ENCODE data around the gene SH3GLB1.
"Not testable (repeated sequence)": the region's sequence is repeated elsewhere in the genome, so short reads cannot be mapped to it uniquely, and the experiment has no call there.

Gene SH3GLB1

DNA sequence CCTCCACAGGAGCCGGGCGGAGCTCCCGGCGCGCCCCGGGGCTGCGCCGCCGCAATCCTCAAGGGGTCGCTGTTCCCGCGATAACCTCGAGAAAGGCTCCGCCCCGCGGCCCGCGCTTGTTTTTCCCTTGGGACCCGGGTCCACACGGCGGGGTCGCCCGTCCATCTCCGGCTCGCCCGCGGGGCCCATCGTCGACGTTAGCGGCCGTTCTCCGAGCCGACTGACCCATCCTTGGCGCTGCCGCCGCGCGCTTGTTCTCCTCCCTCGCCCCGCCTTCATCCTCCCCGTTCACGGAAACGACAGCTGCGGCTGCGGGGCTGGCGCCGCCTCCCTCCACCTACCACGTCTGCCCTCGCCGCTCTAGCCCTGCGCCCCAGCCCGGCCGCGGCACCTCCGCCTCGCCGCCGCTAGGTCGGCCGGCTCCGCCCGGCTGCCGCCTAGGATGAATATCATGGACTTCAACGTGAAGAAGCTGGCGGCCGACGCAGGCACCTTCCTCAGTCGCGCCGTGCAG, at the start of gene SH3GLB1:
TSS of gene SH3GLB1 (plus strand) at position 119 of the 514 bp plus-strand sequence. CDS start at position 443, 324 bp downstream.
- peak; percentile 98 for DNase-seq

DNA sequence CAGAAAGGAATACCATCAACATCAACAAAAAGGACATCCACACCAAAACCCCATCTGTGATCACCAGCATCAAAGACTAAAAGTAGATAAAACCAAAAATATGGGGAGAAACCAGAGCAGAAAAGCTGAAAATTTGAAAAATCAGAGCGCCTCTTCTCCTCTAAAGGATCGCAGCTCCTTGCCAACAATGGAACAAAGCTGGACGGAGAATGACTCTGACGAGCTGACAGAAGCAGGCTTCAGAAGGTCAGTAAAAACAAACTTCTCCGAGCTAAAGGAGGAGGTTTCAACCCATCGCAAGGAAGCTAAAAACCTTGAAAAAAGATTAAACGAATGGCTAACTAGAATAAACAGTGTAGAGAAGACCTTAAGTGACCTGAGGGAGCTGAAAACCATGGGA, 46.0 kb upstream of the SH3GLB1 start:
- DNase-seq = not testable (repeated sequence)

GRCh38 chr1:86666368-86666767, 38.0 kb upstream of the SH3GLB1 start:
- DNase-seq = no peak

- DNase-seq = no peak
These were observed 16.8 kb upstream of the SH3GLB1 start for GRCh38 chr1:86687595-86687994.

- DNase-seq = no peak
These were observed 11.7 kb upstream of the SH3GLB1 start for GRCh38 chr1:86692641-86693040.

DNA sequence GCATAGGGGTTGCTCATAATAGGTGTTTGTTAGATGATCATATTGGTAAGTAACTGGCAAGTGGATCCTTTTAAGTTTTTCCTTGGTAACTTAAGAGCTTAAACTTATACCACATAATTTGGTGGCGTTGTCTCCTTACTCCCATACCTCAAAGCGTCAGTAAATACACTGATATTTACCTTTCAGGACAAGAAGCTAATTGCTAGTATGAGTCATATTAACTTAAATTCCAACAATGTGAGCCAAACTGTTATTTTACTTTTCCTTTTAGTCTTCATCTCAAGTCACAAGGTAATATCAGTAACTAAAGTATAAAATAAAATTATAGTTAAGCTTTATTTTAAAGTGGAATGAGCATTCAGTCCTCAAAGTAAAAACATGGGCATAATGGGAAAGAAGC, 9.0 kb upstream of the SH3GLB1 start:
- no peak for DNase-seq

DNA sequence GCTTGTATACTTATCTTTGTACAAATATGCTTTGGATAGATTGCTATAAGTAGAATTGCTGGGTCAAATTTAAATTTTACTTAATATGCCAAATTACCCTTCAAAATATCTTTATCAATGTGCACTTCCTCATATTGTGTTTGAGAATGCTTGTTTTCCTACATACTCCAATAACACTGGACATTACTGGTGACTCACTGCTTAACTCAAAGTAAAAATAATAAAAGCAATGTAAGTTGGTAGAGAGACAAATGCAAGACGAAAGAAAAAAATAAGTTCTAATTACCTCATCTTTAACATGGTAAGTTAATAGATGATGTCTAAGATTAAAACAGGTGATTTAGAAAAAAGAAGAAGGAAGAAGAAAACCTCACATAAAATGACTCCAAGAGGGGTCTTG, 7.9 kb upstream of the SH3GLB1 start:
- DNase-seq = no peak

- DNase-seq = no peak
These were observed 5.2 kb upstream of the SH3GLB1 start for GRCh38 chr1:86699186-86699585.

- DNase-seq = no peak
These were observed 2.6 kb upstream of the SH3GLB1 start for GRCh38 chr1:86701731-86702130.

DNA sequence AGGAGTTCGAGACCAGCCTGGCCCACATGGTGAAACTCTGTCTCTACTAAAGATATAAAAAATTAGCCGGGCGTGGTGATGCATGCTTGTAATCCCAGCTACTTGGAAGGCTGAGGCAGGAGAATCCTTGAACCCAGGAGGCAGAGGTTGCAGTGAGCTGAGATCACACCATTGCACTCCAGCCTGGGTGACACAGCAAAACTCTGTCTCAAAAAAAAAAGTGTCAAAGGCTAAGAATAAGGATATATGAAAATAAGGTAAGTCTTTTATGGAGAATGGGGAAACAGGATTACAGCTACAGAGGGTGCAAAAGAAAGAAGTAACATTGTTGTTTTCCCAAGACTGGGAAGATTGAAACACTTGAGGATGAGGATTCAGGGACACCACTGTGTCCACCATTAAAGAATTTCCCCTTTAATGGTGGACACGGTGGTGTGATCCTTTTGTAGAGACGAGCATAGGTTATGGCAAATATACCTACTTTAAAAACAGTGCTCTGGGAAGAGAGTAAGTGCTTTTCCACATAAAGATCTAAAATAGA, 1.4 kb upstream of the SH3GLB1 start:
- DNase-seq = not testable (repeated sequence)

DNA sequence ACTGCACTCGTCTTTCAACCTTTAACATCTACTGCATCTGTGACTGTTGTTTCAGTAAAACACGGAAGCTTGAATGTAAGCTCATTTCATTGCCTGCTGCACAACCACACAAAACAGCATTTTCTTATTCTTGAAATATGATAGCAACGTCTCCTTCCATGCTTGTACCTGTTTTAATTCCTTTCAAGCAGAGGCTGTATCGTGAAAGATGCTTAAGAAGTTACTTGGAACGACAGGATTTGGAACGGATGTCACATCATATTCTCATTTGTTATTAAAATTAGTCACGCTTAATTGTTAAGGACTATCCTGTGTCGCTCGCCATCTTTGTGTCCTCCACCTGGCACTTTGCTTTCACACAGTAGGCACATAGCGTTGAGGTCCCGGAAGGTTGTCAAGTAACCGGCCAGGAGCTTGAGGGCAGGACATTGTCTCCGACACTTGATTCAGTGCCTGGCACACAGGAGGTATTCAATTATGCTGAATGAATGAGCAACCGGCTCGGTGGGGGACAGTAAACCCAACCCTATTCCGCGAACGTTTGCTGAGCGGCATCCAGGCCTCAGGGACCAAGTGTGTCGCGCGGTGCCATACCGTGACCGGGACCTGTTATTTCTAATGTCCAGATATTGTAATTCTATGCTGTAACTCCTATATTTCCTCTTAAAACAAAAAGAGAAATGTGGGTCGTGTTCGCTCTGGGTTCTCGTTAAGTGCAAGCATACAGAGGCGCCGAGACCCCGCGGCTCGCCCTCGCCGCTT, 499 bp upstream of the SH3GLB1 start:
- DNase-seq = peak; percentile 82

DNA sequence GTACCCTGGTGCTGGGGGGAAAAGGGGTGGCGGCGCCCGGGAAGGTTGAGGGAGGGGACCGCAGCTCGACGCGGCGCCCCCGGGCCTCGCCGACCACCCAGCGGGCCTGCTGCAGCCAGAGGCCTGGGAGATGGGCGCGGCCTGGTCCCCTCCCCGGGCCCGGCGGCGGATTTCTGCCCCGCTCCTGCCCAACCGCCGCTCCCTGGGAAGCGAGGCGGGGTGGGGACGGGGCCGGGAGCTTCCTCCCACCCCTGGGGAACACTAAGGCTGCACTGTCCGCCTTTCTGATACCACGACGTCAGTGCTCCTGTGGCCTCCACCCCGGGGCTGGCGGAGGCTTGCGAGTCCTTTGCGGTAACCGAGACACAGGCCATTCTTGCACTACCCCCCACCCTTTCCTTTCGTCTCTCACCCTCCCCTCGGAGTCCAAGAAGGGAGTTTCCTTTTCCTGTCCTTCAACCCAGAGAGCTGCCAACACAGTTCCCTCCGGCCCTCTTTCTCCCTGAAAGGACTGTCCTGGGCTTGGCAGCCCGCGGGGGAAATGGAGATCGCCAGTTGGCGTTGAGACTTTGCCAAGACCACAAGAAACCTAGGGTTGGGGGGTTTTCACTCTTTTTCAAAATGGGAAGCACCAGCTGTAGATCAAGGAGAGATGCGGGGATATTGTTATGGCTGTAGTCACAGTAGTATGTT, 742 bp downstream of the SH3GLB1 start:
- no peak for DNase-seq

DNA sequence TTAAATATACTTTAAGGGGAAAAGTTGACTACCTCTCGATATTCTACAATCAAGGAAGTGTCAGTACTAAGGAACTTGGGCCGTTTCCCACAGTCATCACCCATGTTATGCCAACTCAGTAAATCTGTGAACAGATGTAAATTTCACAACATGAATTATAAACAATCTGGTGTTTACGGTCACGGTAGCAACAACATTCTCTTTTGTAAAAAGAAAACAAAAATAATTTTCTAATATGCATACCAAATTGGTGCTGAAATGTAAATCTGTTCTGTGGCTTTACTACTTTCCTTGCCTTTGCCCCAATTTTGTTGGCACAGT, 1.2 kb downstream of the SH3GLB1 start:
- no peak for DNase-seq

GRCh38 chr1:86706018-86706635, 1.8 kb downstream of the SH3GLB1 start:
- DNase-seq = no peak

GRCh38 chr1:86708920-86709319, 4.5 kb downstream of the SH3GLB1 start:
- no peak for DNase-seq

- no peak for DNase-seq
These were observed 7.9 kb downstream of the SH3GLB1 start for GRCh38 chr1:86712088-86712860.

DNA sequence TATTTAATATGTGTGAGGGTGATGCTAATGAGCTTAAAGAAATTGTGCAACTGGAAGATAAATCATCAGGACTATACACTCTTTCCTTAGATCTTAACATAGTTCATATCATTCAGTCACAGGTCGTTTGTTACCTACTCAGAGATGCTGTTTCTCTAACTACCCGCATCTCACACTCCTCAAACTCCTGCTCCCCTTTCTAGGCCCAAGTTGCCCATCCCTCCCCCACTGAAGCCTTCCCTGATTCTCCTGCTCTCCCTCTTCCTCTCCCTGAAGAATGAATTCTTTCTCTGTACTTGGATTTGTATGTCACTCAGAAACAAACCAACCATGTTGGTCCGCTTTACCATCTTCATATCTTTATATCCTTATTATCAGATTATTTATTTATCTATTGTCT, 9.1 kb downstream of the SH3GLB1 start:
- no peak for DNase-seq

GRCh38 chr1:86714159-86714558, 9.8 kb downstream of the SH3GLB1 start:
- no peak for DNase-seq

- DNase-seq = no peak
These were observed 10.3 kb downstream of the SH3GLB1 start for GRCh38 chr1:86714561-86715244.

- DNase-seq = no peak
These were observed 14.4 kb downstream of the SH3GLB1 start for GRCh38 chr1:86718786-86719185.

DNA sequence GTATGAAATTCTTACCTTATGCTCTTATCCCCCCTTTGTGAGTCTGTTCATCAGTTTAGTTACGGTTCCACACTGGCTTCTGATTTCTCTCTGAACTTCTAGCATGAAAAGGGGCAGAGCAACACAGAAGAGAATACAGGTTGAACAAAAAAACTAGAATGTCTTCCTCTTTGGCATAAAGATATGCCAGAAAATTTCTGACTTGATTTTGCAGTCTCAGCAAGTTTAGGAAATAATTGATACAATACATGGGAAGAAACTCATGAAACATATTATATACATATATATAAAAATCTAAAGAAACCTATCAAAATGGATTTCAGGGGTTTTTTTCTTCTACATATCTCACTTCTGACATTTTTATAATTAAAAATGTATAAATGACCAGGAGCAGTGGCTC, 27.0 kb downstream of the SH3GLB1 start:
- no peak for DNase-seq

GRCh38 chr1:86733340-86733739, 29.0 kb downstream of the SH3GLB1 start:
- no peak for DNase-seq
